Activated T-helper 9 cell treated with anti-CD3 and anti-CD28 coated beads, Interleukin-2, amount 50 U/mL, for 16 hours (primary cell): Measurements from ENCODE around the gene DUXB.

Source experiments
- DNase-seq: peaks from one replicate; pipeline ENCODE4 v3.0.0-alpha.2; 2020; ENCODE audit warnings: low read depth

DUXB gene

DNA sequence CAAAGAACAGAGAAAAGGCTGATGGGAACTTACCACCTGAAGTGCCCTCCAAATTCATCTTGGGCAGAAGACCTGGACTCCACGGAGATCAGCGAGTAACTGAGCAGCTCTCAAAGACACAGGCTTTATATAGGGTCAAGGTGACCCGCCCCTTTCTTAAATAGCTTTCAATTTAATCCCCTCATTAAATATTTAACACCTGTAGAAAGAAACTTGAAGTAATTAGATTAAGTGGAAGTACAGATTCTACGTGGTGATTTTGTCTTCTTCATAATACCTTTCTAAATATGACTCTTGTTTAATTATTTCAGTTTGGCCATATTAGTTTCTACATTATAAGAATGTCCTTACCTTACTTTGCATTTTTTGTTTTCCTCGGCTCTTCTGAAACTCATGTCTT lies at the start of gene DUXB:
Gene DUXB (minus strand): TSS at position 101 of the 400 bp plus-strand sequence. CDS start 43 bp downstream, at position 58.
- no peak for DNase-seq

- DNase-seq, result no peak
These were observed 49.3 kb upstream of the DUXB start for GRCh38 chr16:75750528-75750927.

GRCh38 chr16:75746359-75746758 lies 45.1 kb upstream of the DUXB start:
- no peak for DNase-seq

- DNase-seq, result no peak
These were observed 44.6 kb upstream of the DUXB start for GRCh38 chr16:75745823-75746222.

DNA sequence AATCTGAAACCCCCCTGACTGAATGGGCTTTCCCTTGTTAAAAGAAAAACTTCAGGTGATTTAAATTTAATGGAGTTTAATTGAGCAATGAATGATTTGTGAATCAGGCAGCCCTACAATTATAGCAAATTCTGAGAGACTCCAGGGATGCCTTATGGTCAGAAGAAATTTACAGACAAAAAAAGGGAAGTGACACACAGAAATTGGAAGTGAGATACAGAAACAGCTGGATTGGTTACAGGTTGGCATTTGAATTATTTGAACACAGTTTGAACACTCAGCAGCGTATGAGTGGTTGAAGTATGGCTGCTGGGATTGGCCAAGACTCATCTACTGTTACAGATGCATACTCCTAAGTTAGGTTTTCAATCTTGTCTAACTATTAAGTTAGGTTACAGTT lies 44.0 kb upstream of the DUXB start:
- no peak for DNase-seq

DNA sequence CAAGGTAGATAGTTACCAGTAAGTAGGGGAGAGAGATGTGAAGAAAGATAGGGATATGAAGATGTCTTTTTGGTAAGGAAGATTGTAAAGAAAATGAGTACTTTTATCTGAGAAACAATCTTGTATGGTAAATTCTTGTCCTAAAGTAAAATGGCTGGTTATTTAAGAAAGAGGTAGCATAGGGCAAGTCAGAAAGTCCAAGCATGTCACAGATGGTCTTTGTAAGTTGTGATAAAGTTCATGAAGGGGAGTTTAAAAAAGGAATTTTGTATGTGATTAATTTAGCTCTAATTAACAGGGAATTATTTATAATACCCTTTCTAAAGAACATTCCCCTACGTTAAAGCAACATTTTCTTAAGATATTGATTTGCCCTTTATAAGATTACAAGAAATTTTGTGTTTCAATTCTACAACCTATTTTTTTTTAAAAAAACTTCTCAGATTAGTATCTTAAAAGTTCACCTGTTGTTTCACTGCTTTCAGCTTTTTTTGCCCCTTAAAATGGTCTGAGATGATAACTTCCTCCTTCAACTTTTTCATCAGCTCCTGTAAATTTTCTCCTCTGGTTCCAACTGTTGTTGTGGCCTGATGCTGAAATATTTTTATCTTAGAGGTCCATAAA lies 41.3 kb upstream of the DUXB start:
- no peak for DNase-seq

- DNase-seq, result no peak
These were observed 32.3 kb upstream of the DUXB start for GRCh38 chr16:75733305-75734211.

DNA sequence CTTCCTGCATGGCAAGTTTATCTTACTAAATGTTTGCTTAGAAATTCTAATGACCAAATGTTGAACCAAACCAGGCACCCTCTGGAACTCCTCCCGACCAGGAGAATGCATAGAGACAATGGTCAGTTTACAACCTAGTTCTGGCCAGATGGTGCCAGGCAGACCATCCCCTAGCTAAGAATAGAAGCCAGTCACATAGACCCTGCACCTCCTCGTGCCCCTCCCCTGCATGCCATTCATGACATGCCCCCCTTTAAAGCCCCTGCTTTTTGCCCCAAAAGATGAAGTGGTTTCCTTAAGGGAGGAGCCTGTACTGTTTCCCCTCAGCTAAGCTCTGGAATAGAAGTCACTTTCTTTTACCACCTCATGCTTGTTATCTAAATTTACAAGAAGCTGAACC lies 31.6 kb upstream of the DUXB start:
- DNase-seq, result no peak

DNA sequence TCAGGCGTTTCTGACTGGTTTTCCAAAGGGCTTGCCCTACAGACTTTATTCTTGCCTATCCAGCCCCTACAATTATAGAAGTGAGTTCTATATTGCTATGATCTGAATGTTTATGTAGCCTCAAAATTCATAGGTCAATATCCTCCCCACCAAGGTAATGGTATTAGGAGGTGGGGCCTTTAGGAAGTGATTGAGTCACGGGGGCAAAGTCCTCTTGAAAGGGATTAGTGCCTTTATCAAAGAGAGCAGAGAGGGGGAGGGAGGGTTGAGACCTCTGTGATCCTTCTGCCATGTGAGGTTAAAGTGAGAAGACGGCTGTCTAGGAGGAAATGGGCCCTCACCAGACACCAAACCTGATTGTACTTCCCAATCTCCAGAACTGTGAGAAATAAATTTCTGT lies 26.0 kb upstream of the DUXB start:
- DNase-seq, result no peak

DNA sequence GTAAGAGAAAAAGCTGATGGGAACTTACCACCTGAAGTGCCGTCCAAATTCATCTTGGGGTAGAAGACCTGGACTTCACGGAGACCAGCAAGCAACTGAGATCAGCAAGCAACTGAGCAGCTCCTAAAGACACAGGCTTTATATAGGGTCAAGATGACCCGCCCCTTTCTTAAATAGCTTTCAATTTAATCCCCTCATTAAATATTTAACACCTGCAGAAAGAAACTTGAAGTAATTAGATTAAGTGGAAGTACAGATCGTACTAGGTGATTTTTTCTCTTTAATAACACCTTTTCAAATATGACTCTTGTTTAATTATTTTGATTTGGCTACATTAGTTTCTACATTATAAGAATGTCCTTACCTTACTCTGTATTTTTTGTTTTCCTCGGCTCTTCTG lies 25.1 kb upstream of the DUXB start, which contains the start of gene CPHXL:
Gene CPHXL (minus strand): TSS at position 101 of the 400 bp plus-strand sequence. CDS start 48 bp downstream, at position 53.
- DNase-seq, result no peak

DNA sequence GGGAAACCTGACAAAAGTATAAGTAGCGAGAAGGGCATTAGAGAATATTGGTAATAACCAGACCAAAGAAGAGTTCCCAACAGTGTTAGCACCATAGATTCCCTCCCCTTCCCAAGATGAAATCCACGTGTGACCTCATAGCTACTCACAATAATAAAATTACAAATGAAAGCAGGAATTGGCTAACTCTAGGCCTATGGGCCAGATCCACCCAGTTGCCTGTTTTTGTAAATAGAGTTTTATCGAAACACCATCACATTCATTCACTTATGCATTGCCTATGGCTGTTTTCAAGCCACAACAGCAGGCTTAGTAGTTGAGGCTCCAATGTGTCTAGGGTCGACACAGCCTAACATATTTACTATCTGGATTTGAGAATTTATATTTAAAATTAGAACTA lies 17.2 kb upstream of the DUXB start:
- DNase-seq, result no peak

DNA sequence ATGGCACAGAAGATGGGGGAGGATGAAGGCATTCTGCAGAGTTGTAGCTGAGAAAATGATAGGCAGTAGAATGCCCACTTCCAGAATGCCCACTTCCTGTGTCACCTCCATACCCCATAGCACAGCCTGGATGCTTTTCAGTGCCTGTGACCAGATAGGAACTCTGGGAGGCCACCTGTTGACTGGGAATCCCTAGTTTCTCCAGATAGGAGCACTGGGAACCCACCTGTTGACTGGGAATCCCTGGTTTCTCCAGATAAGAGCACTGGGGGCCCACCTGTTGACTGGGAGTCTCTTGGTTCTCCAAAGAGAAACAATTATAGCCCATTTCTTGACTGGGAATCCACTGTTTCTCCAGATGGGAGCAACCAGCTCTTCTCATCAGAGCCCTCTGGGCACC lies 13.4 kb upstream of the DUXB start:
- DNase-seq, result no peak

GRCh38 chr16:75710344-75710743 lies 9.1 kb upstream of the DUXB start:
- no peak for DNase-seq

DNA sequence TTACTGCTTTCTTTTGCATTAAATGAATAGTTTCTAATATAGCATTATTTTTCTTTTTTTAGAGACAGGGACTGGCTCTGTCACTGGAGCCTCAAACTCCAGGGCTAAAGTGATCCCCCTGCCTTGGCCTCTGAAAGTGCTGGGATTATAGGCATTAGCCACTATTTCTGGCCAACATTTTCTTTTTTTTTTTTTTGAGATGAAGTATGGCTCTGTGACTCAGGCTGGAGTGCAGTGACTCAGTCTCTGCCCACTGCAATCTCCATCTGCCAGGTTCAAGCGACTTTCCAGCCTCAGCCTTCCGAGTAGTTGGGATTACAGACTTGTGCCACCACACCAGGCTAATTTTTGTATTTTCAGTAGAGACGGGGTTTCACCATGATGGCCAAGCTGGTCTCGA lies 2.0 kb upstream of the DUXB start:
- DNase-seq, result no peak

GRCh38 chr16:75702242-75702641 lies 981 bp upstream of the DUXB start:
- no peak for DNase-seq

DNA sequence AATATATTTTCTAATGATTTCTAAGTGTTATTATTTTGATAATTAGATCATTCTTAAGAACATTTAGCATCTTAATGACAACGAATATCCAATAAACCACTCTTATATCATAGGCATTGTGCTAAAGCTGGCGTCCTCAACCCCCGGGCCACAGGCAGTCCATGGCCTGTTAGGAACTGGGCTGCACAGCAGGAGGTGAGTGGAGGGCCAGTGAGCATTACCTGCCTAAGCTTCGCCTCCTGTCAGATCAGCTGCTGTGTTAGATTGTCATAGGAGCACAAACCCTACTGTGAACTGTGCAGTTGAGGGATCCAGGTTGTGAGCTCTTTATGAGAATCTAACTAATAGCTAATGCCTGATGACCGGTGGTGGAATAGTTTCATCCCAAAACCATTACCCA lies 3.7 kb downstream of the DUXB start:
- DNase-seq, result no peak

GRCh38 chr16:75695708-75696107 lies 5.6 kb downstream of the DUXB start:
- no peak for DNase-seq

- no peak for DNase-seq
These were observed 13.9 kb downstream of the DUXB start for GRCh38 chr16:75687361-75687760.

DNA sequence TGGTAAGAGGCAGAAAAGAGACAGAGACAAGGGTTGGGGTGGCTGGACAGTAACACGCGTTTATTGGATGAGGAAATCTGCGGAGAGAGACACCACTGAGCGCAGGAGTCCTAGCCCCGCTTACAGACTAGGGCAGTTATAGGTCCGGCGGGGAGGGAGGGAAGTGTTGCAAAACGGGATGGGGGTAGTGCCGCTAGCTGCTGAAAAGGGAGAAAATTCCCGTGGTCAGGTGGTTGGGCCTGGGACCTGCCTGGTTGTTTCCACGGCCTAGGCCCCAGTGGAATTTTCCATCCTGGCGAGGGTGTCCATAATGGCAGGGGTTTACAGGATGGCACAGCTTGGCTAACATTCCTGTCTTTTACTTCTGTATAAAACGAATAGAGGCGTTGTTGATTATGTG lies 19.0 kb downstream of the DUXB start:
- DNase-seq, result no peak

GRCh38 chr16:75679366-75679765 lies 21.9 kb downstream of the DUXB start:
- no peak for DNase-seq

- DNase-seq, result no peak
These were observed 24.4 kb downstream of the DUXB start, which contains the start of gene CPHXL2 for GRCh38 chr16:75676909-75677308. TSS of gene CPHXL2 (minus strand) at chr16:75677009. CDS start at chr16:75676999, 10 bp downstream.

DNA sequence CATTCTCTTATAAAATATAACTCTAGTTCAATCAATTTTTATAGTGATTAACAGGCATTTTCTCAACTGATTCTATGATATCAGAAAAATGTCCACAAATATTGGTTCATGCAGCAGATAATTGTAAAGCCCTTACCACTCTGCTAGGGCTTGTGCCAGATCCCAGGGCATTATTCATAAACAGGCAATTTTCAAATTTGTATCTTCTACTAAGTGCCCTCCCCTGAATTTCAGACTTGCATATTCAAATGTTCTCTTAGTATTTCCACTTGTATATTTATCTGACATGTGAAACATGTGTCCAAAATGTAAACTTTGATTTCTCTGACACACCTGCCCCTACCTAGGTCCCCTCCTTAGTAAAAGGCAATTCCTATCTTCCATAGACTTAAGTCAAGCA lies 33.8 kb downstream of the DUXB start:
- no peak for DNase-seq

GRCh38 chr16:75660726-75661302 lies 40.4 kb downstream of the DUXB start:
- DNase-seq, result no peak
